GM19025 (cell line): Measurements from ENCODE around the gene NRXN3.
"Not testable (repeated sequence)": the region's sequence is repeated elsewhere in the genome, so short reads cannot be mapped to it uniquely, and the experiment has no call there.

ENCODE experiments used
- ATAC-seq: cut with Tn5 transposase; IDR thresholded peaks from one replicate; pipeline ENCODE4 v1.9.1; 2021; ENCODE audit warnings: mild to moderate bottlenecking, low read depth, moderate library complexity; ENCODE audit not compliant: unreplicated experiment

NRXN3 gene

GRCh38 chr14:78451319-78451695, 281.1 kb downstream of the NRXN3 start:
- no peak for ATAC-seq

- ATAC-seq = peak; percentile 59
These were observed 285.8 kb downstream of the NRXN3 start for GRCh38 chr14:78455896-78456435.

GRCh38 chr14:78469947-78470346, 299.8 kb downstream of the NRXN3 start:
- ATAC-seq = no peak

- no peak for ATAC-seq
These were observed 309.1 kb downstream of the NRXN3 start for GRCh38 chr14:78479127-78479780.

GRCh38 chr14:78484028-78484427, 313.9 kb downstream of the NRXN3 start:
- no peak for ATAC-seq

- ATAC-seq = no peak
These were observed 315.9 kb downstream of the NRXN3 start for GRCh38 chr14:78486081-78486480.

GRCh38 chr14:78486621-78487020, 316.4 kb downstream of the NRXN3 start:
- no peak for ATAC-seq

GRCh38 chr14:78487573-78487972, 317.4 kb downstream of the NRXN3 start:
- not testable (repeated sequence) for ATAC-seq

GRCh38 chr14:78488938-78489337, 318.8 kb downstream of the NRXN3 start:
- no peak for ATAC-seq

- no peak for ATAC-seq
These were observed 320.9 kb downstream of the NRXN3 start for GRCh38 chr14:78491048-78491447.

GRCh38 chr14:78498062-78498595, 328.0 kb downstream of the NRXN3 start:
- no peak for ATAC-seq

GRCh38 chr14:78501909-78502308, 331.7 kb downstream of the NRXN3 start:
- ATAC-seq = no peak

GRCh38 chr14:78508023-78508422, 337.9 kb downstream of the NRXN3 start:
- ATAC-seq = no peak

GRCh38 chr14:78509516-78509915, 339.3 kb downstream of the NRXN3 start:
- no peak for ATAC-seq

- no peak for ATAC-seq
These were observed 341.8 kb downstream of the NRXN3 start for GRCh38 chr14:78512021-78512420.

GRCh38 chr14:78519863-78520262, 349.7 kb downstream of the NRXN3 start:
- no peak for ATAC-seq

GRCh38 chr14:78524196-78524595, 354.0 kb downstream of the NRXN3 start:
- no peak for ATAC-seq

GRCh38 chr14:78524766-78525165, 354.6 kb downstream of the NRXN3 start:
- ATAC-seq = no peak

GRCh38 chr14:78530078-78530477, 359.9 kb downstream of the NRXN3 start:
- no peak for ATAC-seq

GRCh38 chr14:78534141-78534540, 364.0 kb downstream of the NRXN3 start:
- ATAC-seq = no peak

- ATAC-seq = no peak
These were observed 364.9 kb downstream of the NRXN3 start for GRCh38 chr14:78535041-78535440.

GRCh38 chr14:78541788-78542187, 371.6 kb downstream of the NRXN3 start:
- not testable (repeated sequence) for ATAC-seq
